GM12891 (cell line): ENCODE measurements around the gene NUP93.

Source experiments
- POLR2A ChIP-seq: IDR thresholded peaks from 2 replicates; pipeline ENCODE4 v1.6.1; 2011; ENCODE audit warnings: low read depth, low read length, control low read depth
- POLR2AphosphoS5 ChIP-seq: IDR thresholded peaks from 2 replicates; pipeline ENCODE4 v1.6.1; 2011; ENCODE audit warnings: low read depth, low read length, control low read depth
- SPI1 ChIP-seq: IDR thresholded peaks from 2 replicates; pipeline ENCODE4 v1.6.1; 2011; ENCODE audit warnings: low read depth, low read length, control low read depth
- TAF1 ChIP-seq: IDR thresholded peaks from 2 replicates; pipeline ENCODE4 v1.6.1; 2011; ENCODE audit warnings: low read depth, low read length, control low read depth

GRCh38 chr16:56810954-56811353, 81.0 kb downstream of the NUP93 start:
- TF ChIP-seq POLR2A, result no peak
- TF ChIP-seq SPI1, result no peak
- no peak for TF ChIP-seq POLR2AphosphoS5
- TF ChIP-seq TAF1, result no peak
